GM23248 (cell line): ENCODE results near the gene MEGF6. TPM values are rescaled to one million over a fixed set of nuclear protein-coding genes. Genes with fewer than 3 reads are reported as not detected.

Source experiments
- DNase-seq: peaks from one replicate; pipeline ENCODE4 v3.0.0-alpha.2; 2015
- H2AFZ ChIP-seq: fragments of 200-600 bp; sonication (generic); 2 replicates; pipeline ENCODE4 v1.6.1; 2016; ENCODE audit warnings: antibody characterized with exemption
- H3F3A ChIP-seq: fragments of 200-600 bp; sonication (generic); 2 replicates; pipeline ENCODE4 v1.6.1; 2016; ENCODE audit warnings: mild to moderate bottlenecking, antibody characterized with exemption, mixed run types; ENCODE audit not compliant: insufficient read depth
- H3K27ac ChIP-seq: fragments of 200-600 bp; sonication (generic); 2 replicates; pipeline ENCODE4 v1.5.1; 2016; ENCODE audit warnings: mild to moderate bottlenecking
- H3K27me3 ChIP-seq: fragments of 200-600 bp; sonication (generic); replicated peaks from 2 replicates; pipeline ENCODE4 v1.6.1; 2016; ENCODE audit warnings: mild to moderate bottlenecking; ENCODE audit not compliant: insufficient read depth
- H3K36me3 ChIP-seq: fragments of 200-600 bp; sonication (generic); 2 replicates; pipeline ENCODE4 v1.6.1; 2016; ENCODE audit warnings: low read depth, mild to moderate bottlenecking
- H3K4me1 ChIP-seq: fragments of 200-600 bp; sonication (generic); 2 replicates; pipeline ENCODE4 v1.6.1; 2016; ENCODE audit warnings: mild to moderate bottlenecking; ENCODE audit not compliant: insufficient read depth
- H3K4me2 ChIP-seq: fragments of 200-600 bp; sonication (generic); one replicate; pipeline ENCODE4 v1.6.1; 2016; ENCODE audit warnings: mild to moderate bottlenecking; ENCODE audit not compliant: unreplicated experiment
- H3K4me3 ChIP-seq: fragments of 200-600 bp; sonication (generic); 2 replicates; pipeline ENCODE4 v1.5.1; 2016; ENCODE audit warnings: mild to moderate bottlenecking
- H3K79me2 ChIP-seq: fragments of 200-600 bp; sonication (generic); 2 replicates; pipeline ENCODE4 v1.6.1; 2016; ENCODE audit warnings: mild to moderate bottlenecking; ENCODE audit not compliant: insufficient read depth
- H3K9ac ChIP-seq: fragments of 200-600 bp; sonication (generic); 2 replicates; pipeline ENCODE4 v1.6.1; 2016; ENCODE audit warnings: mild to moderate bottlenecking
- H3K9me2 ChIP-seq: fragments of 200-600 bp; sonication (generic); 2 replicates; pipeline ENCODE4 v1.6.1; 2016; ENCODE audit warnings: mixed run types, mild to moderate bottlenecking, moderate library complexity; ENCODE audit not compliant: insufficient read depth
- H3K9me3 ChIP-seq: fragments of 200-600 bp; sonication (generic); one replicate; pipeline ENCODE4 v1.6.1; 2017; ENCODE audit warnings: low read depth
- H4K20me1 ChIP-seq: fragments of 200-600 bp; sonication (generic); 2 replicates; pipeline ENCODE4 v1.6.0; 2016; ENCODE audit not compliant: insufficient read depth
- EZH2 ChIP-seq: fragments of 200-600 bp; sonication (generic); IDR thresholded peaks from 2 replicates; pipeline ENCODE4 v1.6.1; 2018; ENCODE audit warnings: antibody characterized with exemption, mild to moderate bottlenecking; ENCODE audit not compliant: insufficient read depth, poor library complexity, severe bottlenecking
- EZH2phosphoT487 ChIP-seq: fragments of 200-600 bp; sonication (generic); IDR thresholded peaks from 2 replicates; pipeline ENCODE4 v1.6.1; 2018; ENCODE audit warnings: antibody characterized with exemption, moderate library complexity, mild to moderate bottlenecking, low read depth; ENCODE audit not compliant: insufficient read depth
- WGBS, 2 experiments: methylation state at CpG; one replicate each; pipeline ENCODE4 v1.1.6; 2015 to 2017; ENCODE audit warnings: low lambda C conversion rate in 2 of 2, low coverage in 1 of 2; ENCODE audit errors: missing lambda C conversion rate in 2 of 2; 5-methylcytosine and 5-hydroxymethylcytosine counted together
- in situ Hi-C: fragments of 300-500 bp; cut with MboI; formaldehyde crosslinking; loops from 2 replicates; pipeline ENCODE4 v1.15.0; 2020
- polyA plus RNA-seq: library from polyadenylated mRNA; unstranded; fragments of >200 nt; fragmentation: Nextera tagmentation; extraction: Ambion mirVana; gene quantifications from 2 replicates; pipeline ENCODE4 v1.2.1, GENCODE V29; 2016
- total RNA-seq: library from RNA; depleted of rRNA; stranded (reverse); fragments of >200 nt; shearing (Covaris generic); gene quantifications from 2 replicates; pipeline ENCODE4 v1.2.3, GENCODE V29; 2014

MEGF6 gene
- total and polyA plus RNA-seq, 2 experiments from 2014 or later = 37.9 to 108 TPM

- H3K9ac ChIP-seq = peak overlapping the region; percentile 78
- H3K36me3 ChIP-seq = no peaks in the 10 kb centered on the region
- peak overlapping the region; percentile 59 for H3K4me2 ChIP-seq
- TF ChIP-seq EZH2phosphoT487 = no peak
- TF ChIP-seq EZH2 = no peak
- no peaks in the 10 kb centered on the region for H3K27me3 ChIP-seq
- H3K9me3 ChIP-seq = no peaks in the 10 kb centered on the region
- in situ Hi-C loops = no loop called here
- WGBS, 2 experiments = 7 to 11% methylated on average over 23 to 30 of the region's 31 CpGs
- 0 out of 2 replicates have a peak overlapping the region, but pooled peaks have one; percentile 35 for H2AFZ ChIP-seq
- H3K4me1 ChIP-seq = peaks cover 15% of the 10 kb centered on the region
- peak; percentile 99 for DNase-seq
- H3K79me2 ChIP-seq = no peaks in the 10 kb centered on the region
- no peaks in the 10 kb centered on the region for H3F3A ChIP-seq
- no peaks in the 10 kb centered on the region for H3K9me2 ChIP-seq
- H3K4me3 ChIP-seq = peak overlapping the region; percentile 28; the same call in 1 of the 2 replicates
- H3K27ac ChIP-seq = peak overlapping the region; percentile 92
- H4K20me1 ChIP-seq = no peaks in the 10 kb centered on the region
These were observed 107.0 kb downstream of the MEGF6 start for GRCh38 chr1:3504151-3504821.

- Histone ChIP-seq H3K27ac (peak overlapping the region; percentile 92), H3F3A (no peaks in the 10 kb centered on the region), H4K20me1 (no peaks in the 10 kb centered on the region), H3K9me3 (no peaks in the 10 kb centered on the region), H3K4me2 (no peak overlapping the region), H3K9ac (peak overlapping the region; percentile 75), H3K36me3 (no peaks in the 10 kb centered on the region), H3K9me2 (no peaks in the 10 kb centered on the region), H3K4me1 (peaks cover 15% of the 10 kb centered on the region), H3K79me2 (no peaks in the 10 kb centered on the region), H2AFZ (no peak overlapping the region), H3K27me3 (no peaks in the 10 kb centered on the region), H3K4me3 (no peak overlapping the region)
- TF ChIP-seq EZH2 (no peak), EZH2phosphoT487 (no peak)
- WGBS, 2 experiments = 95 to 96% methylated on average over 7 to 8 of the region's 8 CpGs
- DNase-seq = no peak
- in situ Hi-C loops = no loop called here
These were observed 107.8 kb downstream of the MEGF6 start for GRCh38 chr1:3503525-3503886.

GRCh38 chr1:3502641-3503524 is 108.4 kb downstream of the MEGF6 start:
- Histone ChIP-seq H3K36me3 (no peaks in the 10 kb centered on the region), H4K20me1 (no peaks in the 10 kb centered on the region), H3K27ac (no peak overlapping the region), H3F3A (no peaks in the 10 kb centered on the region), H3K9me3 (no peaks in the 10 kb centered on the region), H3K79me2 (no peaks in the 10 kb centered on the region), H3K9ac (no peak overlapping the region), H2AFZ (no peak overlapping the region), H3K9me2 (no peaks in the 10 kb centered on the region), H3K4me2 (no peak overlapping the region), H3K4me1 (peaks cover 15% of the 10 kb centered on the region), H3K27me3 (no peaks in the 10 kb centered on the region), H3K4me3 (no peak overlapping the region)
- in situ Hi-C loops = no loop called here
- TF ChIP-seq EZH2 (no peak), EZH2phosphoT487 (no peak)
- DNase-seq = no peak
- WGBS, 2 experiments = 88% methylated on average over 22 of the region's 22 CpGs

- Histone ChIP-seq H3K4me2 (no peak overlapping the region), H3K79me2 (no peaks in the 10 kb centered on the region), H3K4me1 (peaks cover 15% of the 10 kb centered on the region), H3K27me3 (no peaks in the 10 kb centered on the region), H3K9ac (no peak overlapping the region), H3F3A (no peaks in the 10 kb centered on the region), H3K36me3 (no peaks in the 10 kb centered on the region), H3K27ac (no peak overlapping the region), H3K9me3 (no peaks in the 10 kb centered on the region), H2AFZ (no peak overlapping the region), H3K9me2 (no peaks in the 10 kb centered on the region), H4K20me1 (no peaks in the 10 kb centered on the region), H3K4me3 (no peak overlapping the region)
- peak; percentile 56 for DNase-seq
- 67 to 81% methylated on average over 12 to 22 of the region's 26 CpGs for WGBS, 2 experiments
- TF ChIP-seq EZH2phosphoT487 (no peak), EZH2 (no peak)
- in situ Hi-C loops = no loop called here
These were observed 109.3 kb downstream of the MEGF6 start for GRCh38 chr1:3501856-3502640.
